Measurements from ENCODE around the gene GLRA3.

DNA sequence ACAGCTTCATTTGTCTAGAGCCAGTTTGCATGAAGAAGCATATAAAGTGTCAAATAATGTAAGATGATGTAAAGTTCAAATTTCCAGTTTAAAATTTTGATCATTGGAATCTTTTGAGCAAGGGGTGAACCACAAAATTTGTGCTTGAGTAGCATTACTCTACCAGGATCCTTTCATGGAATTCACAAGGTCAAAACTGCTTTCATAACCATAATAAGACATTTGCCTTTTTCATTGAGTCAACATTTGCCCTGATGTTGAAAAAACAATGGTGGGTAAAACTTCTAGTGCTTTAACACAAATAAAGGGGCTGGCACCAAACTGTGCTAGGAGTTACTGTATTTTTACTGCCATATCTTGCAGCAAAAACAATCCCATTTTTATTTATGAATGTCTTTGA, 142.2 kb downstream of the GLRA3 start:
- TF ChIP-seq, protein P1, sequence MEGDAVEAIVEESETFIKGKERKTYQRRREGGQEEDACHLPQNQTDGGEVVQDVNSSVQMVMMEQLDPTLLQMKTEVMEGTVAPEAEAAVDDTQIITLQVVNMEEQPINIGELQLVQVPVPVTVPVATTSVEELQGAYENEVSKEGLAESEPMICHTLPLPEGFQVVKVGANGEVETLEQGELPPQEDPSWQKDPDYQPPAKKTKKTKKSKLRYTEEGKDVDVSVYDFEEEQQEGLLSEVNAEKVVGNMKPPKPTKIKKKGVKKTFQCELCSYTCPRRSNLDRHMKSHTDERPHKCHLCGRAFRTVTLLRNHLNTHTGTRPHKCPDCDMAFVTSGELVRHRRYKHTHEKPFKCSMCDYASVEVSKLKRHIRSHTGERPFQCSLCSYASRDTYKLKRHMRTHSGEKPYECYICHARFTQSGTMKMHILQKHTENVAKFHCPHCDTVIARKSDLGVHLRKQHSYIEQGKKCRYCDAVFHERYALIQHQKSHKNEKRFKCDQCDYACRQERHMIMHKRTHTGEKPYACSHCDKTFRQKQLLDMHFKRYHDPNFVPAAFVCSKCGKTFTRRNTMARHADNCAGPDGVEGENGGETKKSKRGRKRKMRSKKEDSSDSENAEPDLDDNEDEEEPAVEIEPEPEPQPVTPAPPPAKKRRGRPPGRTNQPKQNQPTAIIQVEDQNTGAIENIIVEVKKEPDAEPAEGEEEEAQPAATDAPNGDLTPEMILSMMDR (conservative IDR thresholded peaks at IDR 0.05 in 1 of 2, IDR thresholded peaks at IDR 0.05 in 1 of 2; ENCODE audit: low read depth in 1 of 2, low read length in 2 of 2) = no peak
- TF ChIP-seq EZH2 (IDR thresholded peaks at IDR 0.05; ENCODE audit: low read length, missing control alignments) = no peak
